SJSA1 (cell line): Measurements from ENCODE around the gene ARFGEF3. TPM values are rescaled to one million over a fixed set of nuclear protein-coding genes. Genes with fewer than 3 reads are reported as not detected.

Source experiments
- DNase-seq, 2 experiments: peaks; one replicate each; pipeline ENCODE4 v3.0.0-alpha.2; 2015 to 2020; ENCODE audit warnings: low spot score in 2 of 2, low read depth in 1 of 2
- H3K27ac ChIP-seq: fragments of 250-450 bp; sonication (Bioruptor Pico); 2 replicates; pipeline ENCODE4 v1.5.1; 2020; ENCODE audit warnings: mild to moderate bottlenecking, moderate library complexity
- H3K27me3 ChIP-seq: fragments of 250-450 bp; sonication (Bioruptor Pico); replicated peaks from 2 replicates; pipeline ENCODE4 v1.5.1; 2020; ENCODE audit warnings: mild to moderate bottlenecking, moderate library complexity
- H3K36me3 ChIP-seq: fragments of 250-450 bp; sonication (Bioruptor Pico); 2 replicates; pipeline ENCODE4 v1.5.1; 2020; ENCODE audit warnings: mild to moderate bottlenecking
- H3K4me1 ChIP-seq: fragments of 250-450 bp; sonication (Bioruptor Pico); replicated peaks from 2 replicates; pipeline ENCODE4 v1.6.1; 2021; ENCODE audit warnings: mild to moderate bottlenecking
- H3K4me3 ChIP-seq: fragments of 250-450 bp; sonication (Bioruptor Pico); 2 replicates; pipeline ENCODE4 v1.5.1; 2020; ENCODE audit warnings: mild to moderate bottlenecking
- H3K9me3 ChIP-seq: fragments of 250-450 bp; sonication (Bioruptor Pico); replicated peaks from 2 replicates; pipeline ENCODE4 v1.5.1; 2020; ENCODE audit warnings: mild to moderate bottlenecking
- total RNA-seq: library from RNA; depleted of rRNA; stranded (reverse); fragments of >200 nt; shearing (Covaris generic); gene quantifications from 2 replicates; pipeline ENCODE4 v1.2.3, GENCODE V29; 2014

ARFGEF3 gene
- total RNA-seq, 1 experiment from 2014 or later = not detected

DNA sequence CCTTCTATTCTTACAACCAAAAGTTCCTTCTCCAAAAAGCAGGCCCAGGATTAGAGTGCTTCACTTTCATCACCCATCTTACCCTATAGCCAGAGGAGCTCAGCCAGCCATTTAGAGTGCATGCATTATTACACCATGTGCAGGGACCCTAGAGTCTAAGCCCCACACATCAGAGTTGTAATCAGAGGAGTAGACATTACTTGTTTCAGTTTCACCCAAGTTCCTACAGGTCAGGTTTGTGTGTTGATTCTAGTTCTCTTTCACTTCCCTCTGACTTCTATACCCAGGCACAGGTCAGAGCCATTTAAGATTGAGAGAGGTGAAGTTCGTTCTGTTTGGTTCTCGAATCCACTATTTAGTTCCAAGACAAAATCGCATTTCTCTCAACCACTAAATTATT lies 16.3 kb upstream of the ARFGEF3 start:
- Histone ChIP-seq H3K9me3 (no peaks in the 10 kb centered on the region), H3K4me1 (no peaks in the 10 kb centered on the region), H3K4me3 (no peak overlapping the region), H3K36me3 (no peaks in the 10 kb centered on the region), H3K27ac (no peak overlapping the region), H3K27me3 (peaks cover 4% of the 10 kb centered on the region; the same call in 1 of the 2 replicates)
- no peak for DNase-seq

DNA sequence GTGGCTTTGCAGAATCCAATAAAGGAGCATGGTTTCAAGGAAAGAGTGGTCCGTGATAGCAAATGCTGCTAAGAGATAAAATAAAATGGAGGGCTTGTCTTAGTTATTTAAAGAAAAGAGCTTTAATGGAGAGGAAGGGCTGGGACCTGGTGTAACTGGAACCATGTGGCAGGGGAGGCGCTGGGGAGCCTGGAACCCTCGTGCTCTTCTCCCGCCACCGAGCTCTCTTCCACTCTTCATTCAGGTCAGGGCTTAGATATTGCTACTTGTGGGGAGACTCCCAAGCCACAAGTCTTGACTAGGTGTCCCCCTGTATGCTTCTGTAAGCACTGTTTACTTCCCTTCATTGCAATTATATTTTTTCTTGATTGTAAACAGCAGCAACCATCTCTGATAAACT lies 15.2 kb upstream of the ARFGEF3 start:
- no peaks in the 10 kb centered on the region for H3K4me1 ChIP-seq
- H3K36me3 ChIP-seq = no peaks in the 10 kb centered on the region; the same call in 1 of the 2 replicates
- H3K9me3 ChIP-seq = no peaks in the 10 kb centered on the region
- no peak overlapping the region for H3K27ac ChIP-seq
- peaks cover 4% of the 10 kb centered on the region; the same call in 1 of the 2 replicates for H3K27me3 ChIP-seq
- no peak overlapping the region for H3K4me3 ChIP-seq
- no peak for DNase-seq

DNA sequence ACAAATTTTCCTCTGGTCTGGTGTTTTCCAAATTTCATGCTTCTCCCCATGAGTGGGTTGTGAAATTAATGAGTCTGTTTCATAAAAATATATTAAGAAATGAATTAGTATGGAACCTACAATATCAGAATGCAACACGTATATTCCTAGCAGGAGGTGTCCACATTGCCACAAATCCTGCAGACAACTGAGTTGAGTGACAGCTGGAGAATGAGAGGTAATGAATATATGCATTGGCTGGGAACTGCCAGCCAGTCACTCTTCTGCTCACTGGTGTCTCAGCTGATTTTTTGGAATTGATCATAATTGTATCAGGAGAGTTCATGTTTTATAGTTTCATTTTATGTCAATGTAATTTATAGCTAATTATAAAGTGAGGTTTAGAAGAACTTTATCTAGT lies 6.3 kb upstream of the ARFGEF3 start:
- no peaks in the 10 kb centered on the region for H3K4me1 ChIP-seq
- no peak overlapping the region for H3K27ac ChIP-seq
- no peak for DNase-seq
- no peaks in the 10 kb centered on the region for H3K9me3 ChIP-seq
- H3K4me3 ChIP-seq = no peak overlapping the region
- H3K36me3 ChIP-seq = no peaks in the 10 kb centered on the region; the same call in 1 of the 2 replicates
- peaks cover 23% of the 10 kb centered on the region for H3K27me3 ChIP-seq

DNA sequence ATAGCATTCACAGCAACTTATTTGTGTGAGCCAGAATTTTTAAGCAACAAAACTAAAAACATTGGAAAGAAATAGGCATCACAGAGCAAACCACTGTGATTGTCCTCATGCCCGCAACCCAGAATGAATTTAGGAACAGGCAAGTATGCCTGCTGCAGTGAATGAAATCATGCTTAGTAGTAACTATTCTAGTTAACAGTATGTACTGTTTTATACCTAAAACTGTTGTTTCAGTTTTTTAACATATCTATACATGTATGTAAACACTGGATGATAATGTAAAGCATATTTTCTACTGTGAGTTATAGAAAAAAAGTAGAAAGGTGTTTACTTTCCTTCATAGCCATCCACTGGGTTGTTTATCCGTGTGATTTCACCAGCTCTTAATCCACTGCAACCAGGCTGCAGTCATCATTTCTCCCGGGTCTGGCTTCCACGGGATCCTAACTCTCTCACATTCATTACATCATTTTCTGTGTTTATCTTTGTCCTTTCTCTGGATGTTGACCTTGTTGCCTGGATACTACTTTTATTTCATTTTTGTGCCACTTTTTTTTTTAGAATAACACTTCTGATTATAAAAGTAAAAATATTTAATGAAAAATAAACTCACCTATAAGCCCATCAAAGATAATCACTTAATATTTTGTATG lies 3.6 kb upstream of the ARFGEF3 start:
- Histone ChIP-seq H3K27me3 (peaks cover 48% of the 10 kb centered on the region), H3K36me3 (no peaks in the 10 kb centered on the region), H3K4me3 (no peak overlapping the region), H3K4me1 (peaks cover 12% of the 10 kb centered on the region), H3K27ac (no peak overlapping the region), H3K9me3 (0 out of 2 replicates have a peak, but pooled peaks cover 2% of the 10 kb centered on the region)
- DNase-seq = no peak

DNA sequence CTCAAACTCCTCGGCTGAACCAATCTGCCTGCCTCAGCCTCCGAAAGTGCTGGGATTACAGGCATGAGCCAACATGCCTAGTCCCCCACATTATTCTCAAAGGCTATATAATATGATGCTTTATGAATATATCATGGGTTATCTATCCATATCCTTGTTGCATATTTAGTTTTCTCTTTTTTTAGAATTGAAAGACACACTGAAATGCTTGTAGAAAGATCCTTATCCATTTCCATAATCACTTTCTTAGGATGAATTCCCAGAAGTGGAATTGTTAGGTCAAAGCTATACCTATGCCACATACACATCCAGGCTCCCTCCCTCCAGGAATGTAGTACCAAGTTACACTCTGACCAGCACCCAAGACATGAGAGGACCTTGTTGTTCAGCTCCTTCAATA lies 2.5 kb upstream of the ARFGEF3 start:
- DNase-seq = no peak
- Histone ChIP-seq H3K4me3 (no peak overlapping the region), H3K36me3 (no peaks in the 10 kb centered on the region), H3K27me3 (peaks cover 60% of the 10 kb centered on the region), H3K9me3 (0 out of 2 replicates have a peak, but pooled peaks cover 2% of the 10 kb centered on the region), H3K27ac (no peak overlapping the region), H3K4me1 (peaks cover 12% of the 10 kb centered on the region)

DNA sequence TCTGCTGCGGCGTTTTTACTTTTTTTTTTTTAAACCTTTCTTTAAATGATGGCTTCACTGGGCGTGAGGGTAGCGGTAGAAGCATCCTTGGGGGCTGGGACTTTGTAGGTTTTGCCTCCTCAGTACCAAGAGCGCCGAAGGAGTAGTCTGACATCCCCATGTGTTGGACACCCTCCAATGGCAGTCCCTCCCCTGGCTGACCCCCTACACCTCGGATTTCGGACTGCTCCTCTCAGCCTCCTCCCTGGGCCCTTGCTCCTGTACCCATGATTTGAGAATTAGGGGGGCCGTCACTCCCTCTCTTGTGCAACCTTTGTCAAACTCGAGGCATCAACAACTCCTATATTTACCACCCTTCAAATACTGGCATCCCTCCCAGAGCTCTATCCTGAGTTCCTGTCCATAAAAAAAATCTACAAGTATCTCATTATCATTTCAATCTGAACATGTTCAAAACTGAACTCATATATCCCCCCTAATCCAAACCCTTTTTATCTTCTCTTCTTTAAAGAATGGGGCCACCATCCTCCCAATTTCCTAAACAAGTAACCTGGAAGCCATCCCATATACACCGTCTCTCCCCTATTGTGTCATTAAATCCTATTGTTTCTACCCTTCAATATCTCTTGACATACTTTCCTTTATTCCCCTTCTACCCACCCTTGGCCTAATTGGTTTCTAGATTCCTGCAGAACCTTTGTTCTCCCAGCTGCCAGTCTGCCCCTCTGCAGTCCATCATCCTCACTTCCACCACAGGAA lies 1.2 kb upstream of the ARFGEF3 start:
- no peak overlapping the region for H3K27ac ChIP-seq
- H3K9me3 ChIP-seq = 0 out of 2 replicates have a peak, but pooled peaks cover 2% of the 10 kb centered on the region
- no peak overlapping the region for H3K4me3 ChIP-seq
- peaks cover 61% of the 10 kb centered on the region for H3K27me3 ChIP-seq
- no peaks in the 10 kb centered on the region for H3K36me3 ChIP-seq
- no peak for DNase-seq
- peaks cover 12% of the 10 kb centered on the region for H3K4me1 ChIP-seq

DNA sequence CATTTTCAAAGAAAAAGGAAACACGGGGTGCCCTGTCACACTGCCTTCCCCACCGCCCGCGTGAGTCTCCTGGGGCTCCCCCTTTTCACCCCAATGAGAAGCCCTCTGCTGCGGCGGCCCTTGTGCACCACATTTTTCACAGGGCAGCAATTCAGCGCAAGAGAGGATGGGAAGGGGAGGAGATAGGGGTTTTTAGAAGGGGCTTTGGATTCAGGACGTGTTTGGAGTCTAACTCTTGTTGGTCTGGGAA lies 726 bp upstream of the ARFGEF3 start:
- H3K36me3 ChIP-seq = no peaks in the 10 kb centered on the region
- no peak for DNase-seq
- H3K27ac ChIP-seq = no peak overlapping the region
- H3K4me3 ChIP-seq = no peak overlapping the region
- peaks cover 12% of the 10 kb centered on the region for H3K4me1 ChIP-seq
- H3K9me3 ChIP-seq = 0 out of 2 replicates have a peak, but pooled peaks cover 2% of the 10 kb centered on the region
- peaks cover 58% of the 10 kb centered on the region for H3K27me3 ChIP-seq

DNA sequence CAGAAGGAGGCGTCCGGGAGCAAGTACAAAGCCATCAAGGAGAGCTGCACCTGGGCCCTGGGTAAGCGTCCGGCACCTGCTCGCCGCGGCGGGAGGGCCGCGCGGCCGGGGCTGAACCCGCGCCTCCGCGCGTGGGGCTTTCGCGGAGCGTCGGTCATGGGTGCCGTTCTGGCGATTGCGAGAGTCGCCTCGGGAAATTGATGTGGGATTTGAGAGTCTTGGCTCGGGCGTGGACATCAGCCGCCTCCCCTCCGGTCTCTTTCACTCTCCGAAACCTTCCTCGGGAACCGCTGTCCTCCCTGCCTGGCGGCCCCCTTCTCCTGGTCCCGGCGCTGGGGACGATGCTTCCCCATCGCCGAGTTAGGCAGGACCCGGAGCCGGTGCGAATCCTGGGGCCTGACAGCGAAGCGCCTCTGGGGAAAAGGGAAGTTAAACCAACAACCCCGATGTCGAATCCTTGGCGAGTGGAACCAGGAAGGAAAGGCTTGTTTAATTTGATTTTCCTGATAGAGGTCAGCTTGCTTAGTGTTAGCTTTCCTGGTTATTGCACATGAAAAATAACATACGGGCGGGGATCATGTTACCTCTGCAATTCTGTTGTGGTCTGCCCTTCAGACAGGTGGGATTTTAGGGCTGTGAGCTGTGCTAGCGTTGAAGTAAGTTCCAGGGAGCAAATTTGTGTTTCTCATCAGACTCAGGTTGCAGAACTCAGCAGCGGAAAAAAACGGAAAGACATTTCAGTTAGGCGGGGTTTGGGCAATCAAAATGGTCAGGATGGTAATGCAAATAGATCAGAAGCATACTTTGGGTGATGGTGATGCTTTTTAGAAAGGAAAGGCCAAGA lies 594 bp downstream of the ARFGEF3 start:
- H3K9me3 ChIP-seq = 0 out of 2 replicates have a peak, but pooled peaks cover 2% of the 10 kb centered on the region
- H3K4me3 ChIP-seq = peak overlapping the region; percentile 40
- no peaks in the 10 kb centered on the region for H3K36me3 ChIP-seq
- peaks cover 57% of the 10 kb centered on the region for H3K27me3 ChIP-seq
- DNase-seq = peak in 1 of 2 experiments; percentile 17
- H3K27ac ChIP-seq = no peak overlapping the region
- peaks cover 12% of the 10 kb centered on the region for H3K4me1 ChIP-seq

DNA sequence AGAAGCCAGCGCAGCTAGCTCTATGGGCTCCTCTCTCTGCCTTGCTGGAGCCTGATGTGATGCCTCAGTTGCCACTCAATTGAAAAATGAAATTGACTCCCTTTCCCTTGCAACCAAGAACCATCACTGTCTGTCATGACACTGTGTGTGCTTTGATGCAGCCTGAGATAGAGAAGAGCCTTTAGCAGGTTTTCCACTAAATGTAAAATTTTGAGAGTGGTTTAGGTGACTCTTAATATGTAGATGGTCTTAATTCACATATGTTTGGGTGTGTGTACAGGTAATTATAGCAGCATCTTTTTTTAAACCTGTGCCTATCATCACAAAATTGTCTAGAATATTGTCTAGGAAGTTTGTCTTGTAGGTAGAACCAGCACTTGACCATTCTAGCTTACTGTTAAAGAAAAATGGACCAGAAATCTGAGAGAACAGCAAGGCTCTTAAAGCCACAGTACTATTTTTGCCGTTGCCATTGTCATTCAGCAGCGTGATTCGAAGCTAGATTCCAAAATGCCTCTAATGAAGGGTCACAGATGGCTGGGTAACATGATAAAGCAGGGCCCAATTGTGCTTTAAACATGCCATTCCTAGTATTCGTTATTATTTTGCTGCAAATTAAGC lies 1.3 kb downstream of the ARFGEF3 start:
- peaks cover 53% of the 10 kb centered on the region for H3K27me3 ChIP-seq
- 0 out of 2 replicates have a peak, but pooled peaks cover 2% of the 10 kb centered on the region for H3K9me3 ChIP-seq
- no peak overlapping the region for H3K27ac ChIP-seq
- H3K4me3 ChIP-seq = no peak overlapping the region
- no peak for DNase-seq
- H3K36me3 ChIP-seq = no peaks in the 10 kb centered on the region
- peaks cover 12% of the 10 kb centered on the region for H3K4me1 ChIP-seq

DNA sequence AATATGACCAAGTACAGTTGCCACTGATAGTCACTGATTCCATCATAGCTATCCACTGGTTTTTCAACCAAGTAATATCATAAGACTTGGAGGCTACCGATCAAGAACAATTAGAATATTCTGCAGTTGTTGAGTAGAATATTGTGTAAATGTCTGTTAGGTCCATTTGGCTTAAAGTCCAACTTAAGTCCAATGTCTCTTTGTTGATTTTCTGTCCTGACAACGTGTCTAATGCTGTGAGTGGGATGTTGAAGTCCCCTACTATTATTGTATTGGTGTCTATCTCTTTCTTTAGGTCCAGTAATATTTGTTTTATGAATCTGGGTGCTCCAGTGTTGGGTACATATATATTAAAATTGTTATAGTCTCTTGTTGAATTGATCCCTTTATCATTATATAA lies 13.9 kb downstream of the ARFGEF3 start:
- no peaks in the 10 kb centered on the region for H3K36me3 ChIP-seq
- H3K4me3 ChIP-seq = no peak overlapping the region
- no peaks in the 10 kb centered on the region for H3K4me1 ChIP-seq
- H3K27me3 ChIP-seq = no peaks in the 10 kb centered on the region
- no peak for DNase-seq
- H3K27ac ChIP-seq = no peak overlapping the region
- peaks cover 5% of the 10 kb centered on the region; the same call in 1 of the 2 replicates for H3K9me3 ChIP-seq

DNA sequence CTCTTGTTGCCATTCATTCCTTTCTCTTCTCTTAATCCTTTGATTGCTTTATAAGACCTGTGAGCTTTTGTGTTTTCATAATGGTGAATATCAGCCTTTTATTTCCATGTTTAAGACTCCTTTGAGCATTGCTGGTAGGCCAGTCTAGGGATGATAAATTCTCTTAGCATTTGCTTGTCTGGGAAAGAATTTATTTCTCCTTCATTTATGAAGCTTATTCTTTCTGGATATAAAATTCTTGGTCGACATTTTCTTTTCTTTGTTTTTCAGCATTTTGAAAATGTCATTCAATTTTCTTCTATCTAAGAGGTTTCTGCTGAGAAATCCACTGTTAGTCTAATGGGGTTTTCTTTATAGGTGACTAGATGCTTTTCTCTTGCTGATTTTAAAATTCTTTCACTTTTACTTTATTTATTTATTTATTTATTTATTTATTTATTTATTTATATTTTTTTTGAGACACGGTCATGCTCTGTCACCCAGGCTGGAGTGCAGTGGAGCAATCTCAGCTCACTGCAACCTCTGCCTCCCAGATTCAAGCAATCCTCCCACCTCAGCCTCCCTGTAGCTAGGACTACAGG lies 15.0 kb downstream of the ARFGEF3 start:
- H3K9me3 ChIP-seq = peaks cover 5% of the 10 kb centered on the region; the same call in 1 of the 2 replicates
- no peak overlapping the region for H3K27ac ChIP-seq
- H3K36me3 ChIP-seq = no peaks in the 10 kb centered on the region
- H3K4me3 ChIP-seq = no peak overlapping the region
- H3K4me1 ChIP-seq = no peaks in the 10 kb centered on the region
- H3K27me3 ChIP-seq = no peaks in the 10 kb centered on the region
- no peak for DNase-seq

DNA sequence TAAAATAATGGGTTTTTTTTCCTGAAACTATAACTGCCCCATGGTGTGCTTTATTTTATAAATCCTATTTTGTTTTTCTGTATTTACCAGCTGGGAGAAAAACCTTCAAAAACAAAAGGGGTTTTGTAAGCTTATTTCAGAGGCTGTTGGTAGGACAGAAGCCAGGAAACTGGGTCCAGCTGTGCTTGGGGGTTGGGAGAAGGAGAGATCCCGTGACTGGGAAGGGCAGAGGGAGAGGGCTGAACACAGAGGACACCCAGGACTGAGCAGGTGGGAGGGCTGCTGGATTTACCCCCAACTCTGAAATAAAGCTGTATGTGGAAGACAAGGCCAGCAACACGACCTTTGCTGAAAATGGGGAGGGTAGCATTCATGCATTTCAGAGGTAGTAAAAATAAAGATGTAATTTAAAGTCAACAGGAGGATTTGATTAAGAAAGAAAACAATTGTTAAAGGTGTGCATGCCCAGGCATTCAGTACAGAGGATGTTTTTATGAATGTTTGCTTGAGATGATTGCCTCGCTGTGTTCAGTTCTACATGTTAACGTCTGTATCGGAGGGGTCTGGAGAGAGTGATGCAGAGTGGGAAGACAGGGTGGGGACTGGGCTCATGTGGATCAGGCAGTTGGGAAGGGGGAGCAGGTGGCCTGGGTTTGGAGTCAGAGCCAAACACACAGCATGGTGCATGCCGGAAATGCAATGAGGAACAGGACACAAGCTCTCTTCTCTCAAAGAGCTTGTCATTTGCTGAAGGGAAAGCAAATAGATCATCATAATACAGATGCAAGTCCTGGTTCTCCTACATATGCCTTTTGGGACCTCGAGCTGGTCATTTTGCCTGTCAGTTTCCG lies 21.4 kb downstream of the ARFGEF3 start:
- peaks cover 2% of the 10 kb centered on the region; the same call in 1 of the 2 replicates for H3K9me3 ChIP-seq
- no peak for DNase-seq
- H3K27ac ChIP-seq = no peak overlapping the region

More for the DNA sequence above, 21.4 kb downstream of the ARFGEF3 start:
- Histone ChIP-seq H3K27me3 (no peaks in the 10 kb centered on the region), H3K4me1 (no peaks in the 10 kb centered on the region), H3K4me3 (no peak overlapping the region), H3K36me3 (no peaks in the 10 kb centered on the region)
